Vagina (tissue), 2 donors: ENCODE results near the gene PLCB1.

Experiments used
- CTCF ChIP-seq, 3 experiments: fragments of 450-650 bp in 2 of 3; fragments of 200-600 bp in 1 of 3; sonication (generic) in 1 of 3; IDR thresholded peaks; one replicate each; pipeline ENCODE4 v1.5.1; 2017 to 2019; ENCODE audit warnings: antibody characterized with exemption in 3 of 3, mild to moderate bottlenecking in 2 of 3, moderate library complexity in 2 of 3
- POLR2AphosphoS5 ChIP-seq, 2 donors: sonication (generic); formaldehyde crosslinking; IDR thresholded peaks; one replicate each; pipeline ENCODE4 v1.9.0; 2017; ENCODE audit warnings: antibody characterized with exemption in 2 of 2, mild to moderate bottlenecking in 2 of 2, low read depth in 1 of 2; ENCODE audit not compliant: insufficient read depth in 1 of 2

GRCh38 chr20:8545212-8545611 is 413.1 kb downstream of the PLCB1 start:
- TF ChIP-seq CTCF (IDR thresholded peaks at IDR 0.05): no peak
- no peak for TF ChIP-seq POLR2AphosphoS5 (IDR thresholded peaks at IDR 0.05; ENCODE audit: insufficient read depth in 1 of 2, low read depth in 1 of 2)
